PC-3 (cell line): ENCODE results near the gene KIF17. TPM values are rescaled to one million over a fixed set of nuclear protein-coding genes. Genes with fewer than 3 reads are reported as not detected.

Experiments used
- ATAC-seq: fragments of 200-7000 bp; cut with Tn5 transposase; 2 replicates; pipeline ENCODE4 v1.9.1; 2020; ENCODE audit warnings: mild to moderate bottlenecking, moderate library complexity
- BruUV-seq: library from RNA; stranded (reverse); fragments of 400-500 nt; replicated peaks from 2 replicates; lab custom pipeline; 2021; lab: Mats Ljungman, UMichigan
- CTCF ChIA-PET: fragments of 300-600 bp; sonication (Branson Sonifier 250); formaldehyde crosslinking; loops from one replicate; lab custom pipeline; 2022; ENCODE audit warnings: antibody characterized with exemption; lab: Charles Lee
- POLR2A ChIA-PET: fragments of 300-600 bp; sonication (Branson Sonifier 250); formaldehyde crosslinking; loops from one replicate; lab custom pipeline; 2022; ENCODE audit warnings: antibody characterized with exemption; ENCODE audit not compliant: unreplicated experiment; lab: Charles Lee
- DNase-seq: peaks from one replicate; pipeline ENCODE4 v3.0.0-alpha.2; 2015
- H2AFZ ChIP-seq: fragments of 300-600 bp; sonication (generic); 2 replicates; pipeline ENCODE4 v1.6.0; 2016; ENCODE audit warnings: antibody characterized with exemption, low read length
- H3F3A ChIP-seq: fragments of 300-600 bp; sonication (generic); one replicate; pipeline ENCODE4 v1.6.0; 2017; ENCODE audit warnings: antibody characterized with exemption, low read length, control low read depth, mild to moderate bottlenecking; ENCODE audit not compliant: unreplicated experiment
- H3K27ac ChIP-seq: fragments of 300-600 bp; sonication (generic); 2 replicates; pipeline ENCODE4 v1.5.1; 2016; ENCODE audit warnings: mild to moderate bottlenecking, low read length
- H3K27me3 ChIP-seq: fragments of 300-600 bp; sonication (generic); 2 replicates; pipeline ENCODE4 v1.6.1; 2016; ENCODE audit warnings: low read length, mixed read lengths
- H3K36me3 ChIP-seq: fragments of 300-600 bp; sonication (generic); 2 replicates; pipeline ENCODE4 v1.6.1; 2016; ENCODE audit warnings: low read depth, mixed run types, low read length, mixed read lengths
- H3K4me1 ChIP-seq: fragments of 300-600 bp; sonication (generic); 2 replicates; pipeline ENCODE4 v1.5.1; 2016; ENCODE audit warnings: low read length; ENCODE audit not compliant: insufficient read depth
- H3K4me2 ChIP-seq: fragments of 300-600 bp; sonication (generic); 2 replicates; pipeline ENCODE4 v1.6.0; 2016; ENCODE audit warnings: low read length
- H3K4me3 ChIP-seq: fragments of 300-600 bp; sonication (generic); 2 replicates; pipeline ENCODE4 v1.5.1; 2016; ENCODE audit warnings: mild to moderate bottlenecking, low read length, mixed read lengths
- H3K79me2 ChIP-seq: fragments of 300-600 bp; sonication (generic); 2 replicates; pipeline ENCODE4 v1.6.1; 2017; ENCODE audit warnings: low read length, mixed read lengths
- H3K9ac ChIP-seq: fragments of 300-600 bp; sonication (generic); 2 replicates; pipeline ENCODE4 v1.6.0; 2016; ENCODE audit warnings: mild to moderate bottlenecking, low read length
- H3K9me2 ChIP-seq: fragments of 300-600 bp; sonication (generic); replicated peaks from 2 replicates; pipeline ENCODE4 v1.6.1; 2016; ENCODE audit warnings: mixed run types, low read length, mixed read lengths
- H3K9me3 ChIP-seq: fragments of 300-600 bp; sonication (generic); 2 replicates; pipeline ENCODE4 v1.6.1; 2016; ENCODE audit warnings: low read length, mixed read lengths
- H4K20me1 ChIP-seq: fragments of 300-600 bp; sonication (generic); 2 replicates; pipeline ENCODE4 v1.6.1; 2016; ENCODE audit warnings: low read length, mixed read lengths
- CTCF ChIP-seq: fragments of 300-600 bp; sonication (generic); conservative IDR thresholded peaks from 2 replicates; pipeline ENCODE4 v1.5.1; 2017; ENCODE audit warnings: antibody characterized with exemption, low read depth, mild to moderate bottlenecking, low read length
- EZH2 ChIP-seq: fragments of 300-600 bp; sonication (generic); IDR thresholded peaks from one replicate; pipeline ENCODE4 v1.6.1; 2017; ENCODE audit warnings: antibody characterized with exemption, mild to moderate bottlenecking, low read length; ENCODE audit not compliant: unreplicated experiment
- EZH2phosphoT487 ChIP-seq: fragments of 300-600 bp; sonication (generic); IDR thresholded peaks from 2 replicates; pipeline ENCODE4 v1.6.1; 2018; ENCODE audit warnings: mild to moderate bottlenecking, antibody characterized with exemption, low read length, borderline replicate concordance
- intact Hi-C: fragments of 100-400 bp; cut with micrococcal nuclease; formaldehyde crosslinking; loops from 2 replicates; pipeline ENCODE4 v1.9.0; 2023
- total RNA-seq: library from RNA; depleted of rRNA; stranded (reverse); fragments of >200 nt; gene quantifications from 2 replicates; pipeline ENCODE4 v1.2.3, GENCODE V29; 2014

The KIF17 gene
- total RNA-seq, 1 experiment from 2014 or later: 0.33 TPM

- H3K4me1 ChIP-seq: no peaks in the 10 kb centered on the region
- intact Hi-C loops: no loop called here
- no peak overlapping the region for H3K9ac ChIP-seq
- H3K27me3 ChIP-seq: no peaks in the 10 kb centered on the region
- CTCF ChIA-PET: interaction anchor here (0.9 kb wide), 1 partner anchor 14 kb away, joined by 3 read pairs; no protein-coding TSS in a partner anchor
- no peaks in the 10 kb centered on the region for H3K9me3 ChIP-seq
- H3K79me2 ChIP-seq: no peaks in the 10 kb centered on the region
- no TSS peak for BruUV-seq
- H3K9me2 ChIP-seq: no peaks in the 10 kb centered on the region
- H2AFZ ChIP-seq: no peak overlapping the region
- no peak for TF ChIP-seq CTCF
- TF ChIP-seq EZH2: no peak
- no peak for TF ChIP-seq EZH2phosphoT487
- POLR2A ChIA-PET: no interaction called here
- peaks cover 49% of the 10 kb centered on the region for H3K36me3 ChIP-seq
- H3K27ac ChIP-seq: no peak overlapping the region
- DNase-seq (no peak), ATAC-seq (no peak)
- no peak overlapping the region for H3K4me2 ChIP-seq
- no peaks in the 10 kb centered on the region for H3F3A ChIP-seq
- H3K4me3 ChIP-seq: no peak overlapping the region
- H4K20me1 ChIP-seq: no peaks in the 10 kb centered on the region
These were observed 69.4 kb downstream of the KIF17 start for GRCh38 chr1:20648438-20648837.

- no peak for DNase-seq
- no peak for ATAC-seq
- no peaks in the 10 kb centered on the region for H3K4me1 ChIP-seq
- H3K27ac ChIP-seq: no peak overlapping the region
- H3K9me2 ChIP-seq: no peaks in the 10 kb centered on the region
- no peaks in the 10 kb centered on the region for H4K20me1 ChIP-seq
- H2AFZ ChIP-seq: no peak overlapping the region
- no peaks in the 10 kb centered on the region for H3K79me2 ChIP-seq
- no peaks in the 10 kb centered on the region for H3K27me3 ChIP-seq
- H3K36me3 ChIP-seq: peaks cover 26% of the 10 kb centered on the region
- no peaks in the 10 kb centered on the region for H3F3A ChIP-seq
- H3K4me3 ChIP-seq: no peak overlapping the region
- H3K9ac ChIP-seq: no peak overlapping the region
- no TSS peak for BruUV-seq
- H3K9me3 ChIP-seq: no peaks in the 10 kb centered on the region
- TF ChIP-seq EZH2 (no peak), EZH2phosphoT487 (no peak), CTCF (no peak)
- intact Hi-C loops: no loop called here
- POLR2A ChIA-PET: no interaction called here
- CTCF ChIA-PET: no interaction called here
- H3K4me2 ChIP-seq: no peak overlapping the region
These were observed 72.4 kb downstream of the KIF17 start for GRCh38 chr1:20645414-20645813.

GRCh38 chr1:20644416-20644815, 73.4 kb downstream of the KIF17 start:
- intact Hi-C loops: no loop called here

More at GRCh38 chr1:20644416-20644815, 73.4 kb downstream of the KIF17 start:
- CTCF ChIA-PET: no interaction called here
- Histone ChIP-seq H3F3A (no peaks in the 10 kb centered on the region), H3K4me3 (no peak overlapping the region), H3K79me2 (no peaks in the 10 kb centered on the region), H3K4me2 (no peak overlapping the region), H3K9ac (no peak overlapping the region), H4K20me1 (no peaks in the 10 kb centered on the region), H2AFZ (no peak overlapping the region), H3K27ac (no peak overlapping the region), H3K36me3 (peaks cover 29% of the 10 kb centered on the region), H3K27me3 (no peaks in the 10 kb centered on the region), H3K9me3 (no peaks in the 10 kb centered on the region), H3K4me1 (no peaks in the 10 kb centered on the region), H3K9me2 (no peaks in the 10 kb centered on the region)
- BruUV-seq: no TSS peak
- ATAC-seq (no peak), DNase-seq (no peak)
- TF ChIP-seq EZH2phosphoT487: no peak
- TF ChIP-seq EZH2: no peak
- no peak for TF ChIP-seq CTCF
- POLR2A ChIA-PET: no interaction called here
